DND-41 (cell line): ENCODE data around the gene COG8.

Source experiments
- ATAC-seq: fragments of 200-7000 bp; cut with Tn5 transposase; 3 replicates; pipeline ENCODE4 v1.9.1; 2021; ENCODE audit warnings: low read depth; ENCODE audit not compliant: insufficient read depth
- DNase-seq: peaks from one replicate; pipeline ENCODE4 v3.0.0-alpha.2; 2020
- H2AFZ ChIP-seq: 2 replicates; pipeline ENCODE4 v1.6.0; 2012; ENCODE audit warnings: low read depth, low read length
- H3K27ac ChIP-seq: 2 replicates; pipeline ENCODE4 v1.5.1; 2012; ENCODE audit warnings: low read length, inconsistent platforms
- H3K27me3 ChIP-seq: fragments of 200-600 bp; sonication (generic); 2 replicates; pipeline ENCODE4 v1.6.0; 2012; ENCODE audit warnings: low read length, mild to moderate bottlenecking, inconsistent platforms; ENCODE audit not compliant: insufficient read depth, poor library complexity
- H3K36me3 ChIP-seq: 2 replicates; pipeline ENCODE4 v1.5.1; 2012; ENCODE audit warnings: low read length, inconsistent platforms; ENCODE audit not compliant: insufficient read depth
- H3K4me1 ChIP-seq: 2 replicates; pipeline ENCODE4 v1.5.1; 2012; ENCODE audit warnings: mild to moderate bottlenecking, low read length; ENCODE audit not compliant: insufficient read depth
- H3K4me2 ChIP-seq: 2 replicates; pipeline ENCODE4 v1.6.0; 2012; ENCODE audit warnings: mild to moderate bottlenecking, moderate library complexity, low read length, inconsistent platforms; ENCODE audit not compliant: insufficient read depth
- H3K4me3 ChIP-seq, 2 experiments: fragments of 200-600 bp in 1 of 2; shearing (Covaris generic) in 1 of 2; 2 replicates each; pipeline ENCODE4 v1.5.1; 2012 to 2016; ENCODE audit warnings: inconsistent platforms in 2 of 2, low read length in 2 of 2, mild to moderate bottlenecking in 2 of 2, low read depth in 1 of 2, moderate library complexity in 1 of 2
- H3K79me2 ChIP-seq: 2 replicates; pipeline ENCODE4 v1.6.0; 2012; ENCODE audit warnings: low read length, inconsistent platforms; ENCODE audit not compliant: insufficient read depth
- H3K9ac ChIP-seq: 2 replicates; pipeline ENCODE4 v1.6.0; 2012; ENCODE audit warnings: low read depth, mild to moderate bottlenecking, inconsistent platforms, low read length, moderate library complexity
- H3K9me3 ChIP-seq: 2 replicates; pipeline ENCODE4 v1.5.1; 2012; ENCODE audit warnings: low read length, moderate library complexity, mild to moderate bottlenecking, inconsistent platforms; ENCODE audit not compliant: insufficient read depth, severe bottlenecking
- H4K20me1 ChIP-seq: 2 replicates; pipeline ENCODE4 v1.6.0; 2012; ENCODE audit warnings: low read length; ENCODE audit not compliant: insufficient read depth
- EZH2 ChIP-seq: IDR thresholded peaks from 3 replicates; pipeline ENCODE4 v1.6.1; 2012; ENCODE audit warnings: borderline replicate concordance, low read depth, mild to moderate bottlenecking, moderate library complexity, low read length, inconsistent platforms; ENCODE audit not compliant: severe bottlenecking
- TF ChIP-seq, protein P1 (sequence below): IDR thresholded peaks from 2 replicates; pipeline ENCODE4 v1.5.1; 2012; ENCODE audit warnings: borderline replicate concordance, low read length, moderate library complexity, mild to moderate bottlenecking; ENCODE audit not compliant: poor library complexity, severe bottlenecking; ENCODE audit errors: extremely low read depth

Gene COG8

DNA sequence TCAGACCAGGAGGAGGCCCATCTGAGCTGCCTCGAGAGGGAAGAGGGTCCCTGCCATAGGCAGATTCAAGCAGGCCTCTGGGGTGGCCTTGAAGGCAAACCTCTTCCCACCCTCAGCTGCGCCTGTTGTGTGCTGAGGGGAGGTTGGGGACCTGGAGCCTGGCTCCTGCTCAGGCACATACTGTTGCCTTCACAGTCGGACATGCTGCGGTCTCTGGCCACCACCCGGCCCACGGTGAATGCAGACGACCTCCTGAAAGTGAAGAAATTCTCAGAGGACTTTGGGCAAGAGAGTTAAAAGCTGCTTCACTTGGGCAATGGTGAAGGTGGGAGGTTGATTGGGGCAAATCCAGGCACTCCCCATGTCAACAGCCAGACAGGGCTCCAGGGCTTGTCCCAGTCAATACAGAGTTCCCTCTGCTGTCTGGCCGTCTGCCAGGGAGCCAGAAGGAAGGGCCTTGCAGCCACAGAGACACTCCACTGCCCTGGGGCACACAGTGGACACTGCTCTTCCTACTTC is 15.3 kb downstream of the COG8 start:
- no peak for TF ChIP-seq EZH2
- TF ChIP-seq, protein P1, sequence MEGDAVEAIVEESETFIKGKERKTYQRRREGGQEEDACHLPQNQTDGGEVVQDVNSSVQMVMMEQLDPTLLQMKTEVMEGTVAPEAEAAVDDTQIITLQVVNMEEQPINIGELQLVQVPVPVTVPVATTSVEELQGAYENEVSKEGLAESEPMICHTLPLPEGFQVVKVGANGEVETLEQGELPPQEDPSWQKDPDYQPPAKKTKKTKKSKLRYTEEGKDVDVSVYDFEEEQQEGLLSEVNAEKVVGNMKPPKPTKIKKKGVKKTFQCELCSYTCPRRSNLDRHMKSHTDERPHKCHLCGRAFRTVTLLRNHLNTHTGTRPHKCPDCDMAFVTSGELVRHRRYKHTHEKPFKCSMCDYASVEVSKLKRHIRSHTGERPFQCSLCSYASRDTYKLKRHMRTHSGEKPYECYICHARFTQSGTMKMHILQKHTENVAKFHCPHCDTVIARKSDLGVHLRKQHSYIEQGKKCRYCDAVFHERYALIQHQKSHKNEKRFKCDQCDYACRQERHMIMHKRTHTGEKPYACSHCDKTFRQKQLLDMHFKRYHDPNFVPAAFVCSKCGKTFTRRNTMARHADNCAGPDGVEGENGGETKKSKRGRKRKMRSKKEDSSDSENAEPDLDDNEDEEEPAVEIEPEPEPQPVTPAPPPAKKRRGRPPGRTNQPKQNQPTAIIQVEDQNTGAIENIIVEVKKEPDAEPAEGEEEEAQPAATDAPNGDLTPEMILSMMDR: no peak

DNA sequence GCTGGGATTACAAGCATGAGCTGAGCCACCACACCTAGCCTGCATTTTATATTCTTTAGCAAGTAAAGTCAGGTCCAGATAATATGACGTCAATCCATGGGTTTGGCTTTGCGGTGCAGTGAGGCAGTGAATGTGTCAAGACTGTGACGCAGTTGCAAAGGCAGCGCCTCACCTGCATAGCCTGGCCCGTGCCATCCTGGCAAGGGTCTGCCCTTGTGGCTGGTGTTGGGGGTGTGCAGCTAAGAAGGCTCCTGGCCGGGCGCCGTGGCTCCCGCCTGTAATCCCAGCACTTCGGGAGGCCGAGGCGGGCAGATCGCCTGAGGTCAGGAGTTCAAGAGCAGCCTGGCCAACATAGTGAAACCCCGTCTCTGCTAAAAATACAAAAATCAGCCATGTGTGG is 15.9 kb downstream of the COG8 start:
- Histone ChIP-seq H2AFZ (no peak overlapping the region), H4K20me1 (peaks cover 91% of the 10 kb centered on the region), H3K27me3 (no peaks in the 10 kb centered on the region), H3K4me3 (no peak overlapping the region), H3K27ac (no peak overlapping the region), H3K9me3 (no peaks in the 10 kb centered on the region), H3K79me2 (peaks cover 90% of the 10 kb centered on the region), H3K4me1 (peaks cover 39% of the 10 kb centered on the region), H3K4me2 (no peak overlapping the region), H3K36me3 (peaks cover 94% of the 10 kb centered on the region), H3K9ac (no peak overlapping the region)
- ATAC-seq: no peak
- DNase-seq: no peak
- TF ChIP-seq EZH2: no peak
- TF ChIP-seq, protein P1: no peak

More for the DNA sequence above, 15.3 kb downstream of the COG8 start:
- peaks cover 94% of the 10 kb centered on the region for H3K36me3 ChIP-seq
- no peaks in the 10 kb centered on the region for H3K9me3 ChIP-seq
- peaks cover 90% of the 10 kb centered on the region for H3K79me2 ChIP-seq
- no peak overlapping the region; the same call in 1 of the 2 replicates for H3K4me2 ChIP-seq
- no peak overlapping the region for H3K9ac ChIP-seq
- no peaks in the 10 kb centered on the region for H3K27me3 ChIP-seq
- peaks cover 45% of the 10 kb centered on the region for H3K4me1 ChIP-seq
- no peak for DNase-seq
- peaks cover 91% of the 10 kb centered on the region for H4K20me1 ChIP-seq
- no peak overlapping the region for H3K4me3 ChIP-seq
- no peak overlapping the region for H2AFZ ChIP-seq
- H3K27ac ChIP-seq: no peak overlapping the region
- no peak for ATAC-seq

DNA sequence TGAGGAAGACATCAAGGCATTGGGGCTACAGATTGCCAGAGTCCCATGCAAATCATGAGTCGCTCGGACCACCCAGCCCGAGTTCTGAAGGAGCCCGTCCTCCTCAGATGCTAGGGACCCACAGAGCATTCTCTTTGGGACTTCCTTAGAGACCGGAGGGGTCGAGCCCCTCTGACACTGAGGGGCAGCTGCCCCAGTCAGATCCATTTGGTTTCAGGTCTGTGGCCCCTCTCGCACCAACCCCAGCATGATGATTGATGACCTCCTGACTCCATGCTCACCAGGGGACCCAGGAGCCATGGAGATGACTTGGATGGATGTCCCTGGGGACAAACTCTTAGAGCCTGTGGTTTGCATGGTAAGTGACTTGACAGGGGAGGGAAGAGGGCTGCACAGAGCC is 17.0 kb downstream of the COG8 start:
- H4K20me1 ChIP-seq: peaks cover 85% of the 10 kb centered on the region
- no peak for TF ChIP-seq EZH2
- TF ChIP-seq, protein P1: no peak
- H3K36me3 ChIP-seq: peaks cover 93% of the 10 kb centered on the region
- no peak for DNase-seq
- no peak overlapping the region for H3K27ac ChIP-seq
- H2AFZ ChIP-seq: no peak overlapping the region
- H3K9ac ChIP-seq: no peak overlapping the region
- no peak for ATAC-seq
- no peak overlapping the region for H3K4me2 ChIP-seq
- H3K4me1 ChIP-seq: peaks cover 28% of the 10 kb centered on the region
- H3K9me3 ChIP-seq: no peaks in the 10 kb centered on the region
- no peak overlapping the region for H3K4me3 ChIP-seq
- H3K79me2 ChIP-seq: peaks cover 81% of the 10 kb centered on the region
- H3K27me3 ChIP-seq: no peaks in the 10 kb centered on the region
